SK-N-SH treated with all-trans-retinoic acid at 6 μM for 48 hours (cell line): Measurements from ENCODE around the gene CHRNA4.

Experiments
- BACH2 ChIP-seq: fragments of 250-450 bp; sonication (Bioruptor Pico); IDR thresholded peaks from 2 replicates; pipeline ENCODE4 v1.9.0; 2021; ENCODE audit warnings: mild to moderate bottlenecking, borderline replicate concordance
- CSDC2 ChIP-seq: fragments of 250-450 bp; sonication (Bioruptor Pico); IDR thresholded peaks from 2 replicates; pipeline ENCODE4 v1.5.0; 2020; ENCODE audit warnings: mild to moderate bottlenecking, moderate library complexity
- ESRRG ChIP-seq: fragments of 250-450 bp; sonication (Bioruptor Pico); IDR thresholded peaks from 2 replicates; pipeline ENCODE4 v1.6.1; 2021; ENCODE audit warnings: mild to moderate bottlenecking
- PATZ1 ChIP-seq: fragments of 250-450 bp; sonication (Bioruptor Pico); IDR thresholded peaks from 2 replicates; pipeline ENCODE4 v1.8.0; 2020; ENCODE audit warnings: mild to moderate bottlenecking, moderate library complexity, borderline replicate concordance
- SNAI2 ChIP-seq: fragments of 250-450 bp; sonication (Bioruptor Pico); IDR thresholded peaks from 2 replicates; pipeline ENCODE4 v1.5.0; 2020; ENCODE audit warnings: mild to moderate bottlenecking, moderate library complexity
- TCF4 ChIP-seq: fragments of 250-450 bp; sonication (Bioruptor Pico); IDR thresholded peaks from 2 replicates; pipeline ENCODE4 v1.8.0; 2021; ENCODE audit warnings: mild to moderate bottlenecking, moderate library complexity, borderline replicate concordance
- ZFP3 ChIP-seq: fragments of 250-450 bp; sonication (Bioruptor Pico); IDR thresholded peaks from 2 replicates; pipeline ENCODE4 v1.5.0; 2020; ENCODE audit warnings: mild to moderate bottlenecking, moderate library complexity
- ZNF8 ChIP-seq: fragments of 450-650 bp; formaldehyde crosslinking; IDR thresholded peaks from 2 replicates; pipeline ENCODE4 v1.5.0; 2020; ENCODE audit warnings: mild to moderate bottlenecking, moderate library complexity

- TF ChIP-seq ZFP3 (CRISPR knock-in tag) (no peak), ESRRG (no peak), SNAI2 (CRISPR knock-in tag) (no peak), PATZ1 (CRISPR knock-in tag) (no peak), ZNF8 (CRISPR knock-in tag) (no peak), BACH2 (CRISPR knock-in tag) (no peak), TCF4 (no peak), CSDC2 (no peak)
Measured at GRCh38 chr20:63346131-63347080, 14.7 kb downstream of the CHRNA4 start.
